Heart left ventricle (tissue), 16 donors: Measurements from ENCODE around the gene CHIT1. TPM values are rescaled to one million over a fixed set of nuclear protein-coding genes. Genes with fewer than 3 reads are reported as not detected.

Experiments used
- ATAC-seq, 4 donors: fragments of 200-7000 bp; cut with Tn5 transposase; one replicate each; pipeline ENCODE4 v1.9.1; 2020 to 2022; ENCODE audit warnings: moderate library complexity in 4 of 4, mild to moderate bottlenecking in 3 of 4, moderate number of reproducible peaks in 1 of 4
- DNase-seq, 5 donors: peaks; one replicate each; pipeline ENCODE4 v3.0.0-alpha.2; 2020
- H3K27ac ChIP-seq, 12 donors: fragments of 200-600 bp; sonication (generic) in 4 of 12; one replicate each; pipeline versions ENCODE4 v1.5.0 to v1.8.0; 2016 to 2022; ENCODE audit warnings: mild to moderate bottlenecking in 2 of 12
- H3K27me3 ChIP-seq, 9 donors: fragments of 200-600 bp; sonication (generic) in 2 of 9; one replicate each; pipeline versions ENCODE4 v1.5.1 to v1.8.0; 2016 to 2022; ENCODE audit warnings: mild to moderate bottlenecking in 3 of 9
- H3K36me3 ChIP-seq, 9 donors: fragments of 200-600 bp; sonication (generic) in 2 of 9; one replicate each; pipeline versions ENCODE4 v1.5.0 to v1.8.0; 2018 to 2022; ENCODE audit warnings: mild to moderate bottlenecking in 2 of 9
- H3K4me1 ChIP-seq, 12 donors: fragments of 200-600 bp; sonication (generic) in 4 of 12; one replicate each; pipeline versions ENCODE4 v1.5.0 to v1.8.0; 2016 to 2022; ENCODE audit warnings: mild to moderate bottlenecking in 3 of 12
- H3K4me3 ChIP-seq, 12 donors: fragments of 200-600 bp; sonication (generic) in 4 of 12; one replicate each; pipeline versions ENCODE4 v1.5.0 to v1.8.0; 2017 to 2022; ENCODE audit warnings: mild to moderate bottlenecking in 9 of 12, moderate library complexity in 4 of 12
- H3K9me3 ChIP-seq, 12 donors: fragments of 200-600 bp; sonication (generic) in 4 of 12; one replicate each; pipeline versions ENCODE4 v1.5.0 to v1.8.0; 2016 to 2022; ENCODE audit warnings: mild to moderate bottlenecking in 1 of 12
- POLR2A ChIP-seq, 2 donors: fragments of 450-650 bp; IDR thresholded peaks; one replicate each; pipeline ENCODE4 v1.6.1; 2017; ENCODE audit warnings: antibody characterized with exemption in 2 of 2, mild to moderate bottlenecking in 2 of 2, moderate library complexity in 2 of 2
- WGBS, 4 donors: extraction: QIAGEN DNeasy Blood & Tissue Kit in 2 of 4; methylation state at CpG; one replicate each; pipeline versions ENCODE4 v1.1.5 to v1.1.7; 2013 to 2018; 5-methylcytosine and 5-hydroxymethylcytosine counted together
- intact Hi-C, 10 donors: fragments of 100-400 bp; cut with DNase I; formaldehyde crosslinking; loops; one replicate each; pipeline versions ENCODE4 v1.11.1 to v1.14.2; 2022
- polyA plus RNA-seq, 2 donors: library from polyadenylated mRNA; stranded (reverse); fragments of 200-250 nt; gene quantifications; one replicate each; pipeline ENCODE4 v1.2.3, GENCODE V29; 2013
- total RNA-seq, 9 donors: library from RNA; depleted of rRNA in 2 of 9; stranded (reverse); fragments of >200 nt in 2 of 9; fragmentation: NEBNext Ultra II Directional in 3 of 9; extraction: Animal tissue kit (Norgen Biotek cat#: 25700) in 3 of 9; gene quantifications; one replicate each; pipeline versions ENCODE4 v1.1.0 to v1.2.4, GENCODE V29; 2016 to 2023
- TF ChIP-seq, protein P1 (sequence below), 12 donors: fragments of 200-600 bp; sonication (generic) in 4 of 12; IDR thresholded peaks; one replicate each; pipeline versions ENCODE4 v1.5.0 to v1.8.0; 2018 to 2022; ENCODE audit warnings: antibody characterized with exemption in 12 of 12, mild to moderate bottlenecking in 5 of 12
- donor health status: ischemic (EF 13 %, LVEDD 7.1; RV severe dilation, severe dysfunction).
- donor health status: healthy with polysubstance abuse.
- donor health status: DM: no; HTN: yes; CAD: no.
- donor health status: DM: no; HTN: no; CAD: no.
- donor health status: ischemic (EF 25% LVEDD 6.9; RV normal size, moderate dysfunction).
- donor health status: ischemic (EF 25% LVEDD 5.7; RV mildly dilated, moderate dysfunction).
- donor health status: healthy.
- donor health status: DM: yes; HTN: yes; CAD: no.
- donor health status: ischemic (EF 35%, LVEDD 5.7; RV mildly dilated, moderate dysfunction).
- donor health status: nonischemic (EF 11% LVEDD 7.7; RV severe dilation, severe dysfunction).
- donor health status: DM: yes; HTN: yes; CAD: no.
- donor health status: PGD.
- donor health status: ischemic (EF 29% LVEDD 5.4; RV normal size, mild dysfunction).
- donor health status: nonischemic (EF 23%, LVEDD 6.1; RV moderate dilation, normal function).

The CHIT1 gene
- total and polyA plus RNA-seq, 11 donors, result 0.05 to 1.7 (median 0.22) TPM; not detected in 6

DNA sequence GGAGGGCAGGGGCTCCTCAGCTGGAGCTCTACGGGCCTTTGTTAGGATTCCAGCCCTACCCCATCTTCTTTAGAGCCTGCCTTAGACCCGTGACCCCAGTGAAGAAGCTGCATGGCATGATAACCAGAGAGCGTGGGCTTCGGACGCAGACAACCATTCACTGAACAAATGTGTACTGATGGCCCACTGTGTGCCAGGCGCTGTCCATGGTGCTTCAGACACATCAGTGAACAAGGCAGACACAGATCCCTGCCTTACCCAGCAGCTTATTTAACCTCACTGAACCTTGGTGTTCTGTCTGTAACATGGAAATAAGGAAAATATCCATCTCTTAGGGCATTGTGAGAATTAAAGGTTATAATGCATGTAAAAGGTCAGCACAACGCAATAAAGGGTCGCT, 9.5 kb downstream of the CHIT1 start:
- WGBS, 4 donors, result 74 to 84% (median 77%) methylated on average over 6 to 8 of the region's 8 CpGs
- no peak overlapping the region for H3K4me3 ChIP-seq
- H3K4me1 ChIP-seq, result peaks cover 0 to 4% (median 0%) of the 10 kb centered on the region in 12 donors
- H3K36me3 ChIP-seq, result no peaks in the 10 kb centered on the region
- H3K27ac ChIP-seq, result no peak overlapping the region
- no peaks in the 10 kb centered on the region for H3K9me3 ChIP-seq
- DNase-seq (no peak), ATAC-seq (no peak)
- peaks cover 0 to 16% (median 0%) of the 10 kb centered on the region in 9 donors for H3K27me3 ChIP-seq
- intact Hi-C loops, result loop anchor here in 2 of 10 donors (5.0 kb wide), 2 partner anchors 48 to 103 kb away; no protein-coding TSS in a partner anchor
- TF ChIP-seq, protein P1, sequence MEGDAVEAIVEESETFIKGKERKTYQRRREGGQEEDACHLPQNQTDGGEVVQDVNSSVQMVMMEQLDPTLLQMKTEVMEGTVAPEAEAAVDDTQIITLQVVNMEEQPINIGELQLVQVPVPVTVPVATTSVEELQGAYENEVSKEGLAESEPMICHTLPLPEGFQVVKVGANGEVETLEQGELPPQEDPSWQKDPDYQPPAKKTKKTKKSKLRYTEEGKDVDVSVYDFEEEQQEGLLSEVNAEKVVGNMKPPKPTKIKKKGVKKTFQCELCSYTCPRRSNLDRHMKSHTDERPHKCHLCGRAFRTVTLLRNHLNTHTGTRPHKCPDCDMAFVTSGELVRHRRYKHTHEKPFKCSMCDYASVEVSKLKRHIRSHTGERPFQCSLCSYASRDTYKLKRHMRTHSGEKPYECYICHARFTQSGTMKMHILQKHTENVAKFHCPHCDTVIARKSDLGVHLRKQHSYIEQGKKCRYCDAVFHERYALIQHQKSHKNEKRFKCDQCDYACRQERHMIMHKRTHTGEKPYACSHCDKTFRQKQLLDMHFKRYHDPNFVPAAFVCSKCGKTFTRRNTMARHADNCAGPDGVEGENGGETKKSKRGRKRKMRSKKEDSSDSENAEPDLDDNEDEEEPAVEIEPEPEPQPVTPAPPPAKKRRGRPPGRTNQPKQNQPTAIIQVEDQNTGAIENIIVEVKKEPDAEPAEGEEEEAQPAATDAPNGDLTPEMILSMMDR (IDR thresholded peaks at IDR 0.05), result no peak
- TF ChIP-seq POLR2A (IDR thresholded peaks at IDR 0.05), result no peak

DNA sequence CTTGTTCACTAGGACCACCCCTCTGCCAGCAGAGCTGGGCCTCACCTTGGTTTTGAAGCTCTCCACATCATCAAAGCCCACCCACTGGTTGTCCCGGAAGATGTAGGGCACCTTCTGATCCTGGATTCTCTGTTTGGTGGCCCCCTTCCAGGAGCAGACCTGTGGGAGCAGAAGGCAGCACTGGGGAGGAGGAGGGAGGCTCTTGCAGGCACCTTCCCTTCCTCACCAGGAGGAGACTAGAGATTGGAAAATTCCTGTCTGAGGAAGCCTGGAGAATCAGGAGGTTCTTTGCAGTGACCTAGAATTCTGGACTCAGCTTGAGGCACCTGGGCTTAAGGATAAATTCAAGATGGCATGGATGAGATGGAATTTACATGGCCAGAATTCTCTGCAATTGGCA, 10.3 kb downstream of the CHIT1 start:
- no peaks in the 10 kb centered on the region for H3K36me3 ChIP-seq
- ATAC-seq (no peak), DNase-seq (no peak)
- no peaks in the 10 kb centered on the region for H3K9me3 ChIP-seq
- 73 to 86% (median 79%) methylated on average over 1 of the region's 1 CpG for WGBS, 4 donors
- TF ChIP-seq POLR2A (IDR thresholded peaks at IDR 0.05), result no peak
- TF ChIP-seq, protein P1 (IDR thresholded peaks at IDR 0.05), result no peak
- no peak overlapping the region for H3K27ac ChIP-seq
- intact Hi-C loops, result loop anchor here in 2 of 10 donors (5.0 kb wide), 2 partner anchors 47 to 102 kb away; no protein-coding TSS in a partner anchor
- peaks cover 0 to 4% (median 0%) of the 10 kb centered on the region in 12 donors for H3K4me1 ChIP-seq
- no peak overlapping the region for H3K4me3 ChIP-seq
- H3K27me3 ChIP-seq, result peaks cover 0 to 15% (median 0%) of the 10 kb centered on the region in 9 donors

DNA sequence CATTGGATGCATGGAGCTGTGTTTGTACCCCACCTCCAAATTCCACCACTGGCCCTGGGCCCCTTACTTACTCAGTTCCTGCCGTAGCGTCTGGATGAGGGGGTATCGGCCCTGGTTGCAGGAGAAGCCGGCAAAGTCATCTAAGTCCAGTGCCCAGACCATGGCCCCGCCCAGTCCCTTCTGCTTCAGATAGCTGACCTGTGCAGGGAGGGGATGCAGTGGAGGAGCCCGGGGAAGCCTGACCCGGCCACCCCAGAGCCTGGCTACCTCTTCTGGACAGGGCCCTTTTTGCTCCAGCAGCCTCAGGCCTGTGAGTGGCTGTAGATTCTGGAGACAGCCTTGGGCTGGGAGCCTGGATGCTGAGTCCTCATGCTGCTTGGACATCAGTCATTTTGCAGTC, 11.8 kb downstream of the CHIT1 start:
- WGBS, 4 donors, result 55 to 85% (median 71%) methylated on average over 7 of the region's 7 CpGs
- intact Hi-C loops, result loop anchor here in 7 of 10 donors (2.0 to 5.0 kb wide), 5 partner anchors 45 to 179 kb away; no protein-coding TSS in a partner anchor
- TF ChIP-seq, protein P1 (IDR thresholded peaks at IDR 0.05), result no peak
- no peak for TF ChIP-seq POLR2A (IDR thresholded peaks at IDR 0.05)
- no peak for DNase-seq
- Histone ChIP-seq H3K27me3 (peaks cover 0 to 9% (median 0%) of the 10 kb centered on the region in 9 donors), H3K4me3 (no peak overlapping the region), H3K9me3 (no peaks in the 10 kb centered on the region), H3K27ac (no peak overlapping the region), H3K36me3 (no peaks in the 10 kb centered on the region), H3K4me1 (peaks cover 0 to 4% (median 0%) of the 10 kb centered on the region in 12 donors)
- ATAC-seq, result no peak

DNA sequence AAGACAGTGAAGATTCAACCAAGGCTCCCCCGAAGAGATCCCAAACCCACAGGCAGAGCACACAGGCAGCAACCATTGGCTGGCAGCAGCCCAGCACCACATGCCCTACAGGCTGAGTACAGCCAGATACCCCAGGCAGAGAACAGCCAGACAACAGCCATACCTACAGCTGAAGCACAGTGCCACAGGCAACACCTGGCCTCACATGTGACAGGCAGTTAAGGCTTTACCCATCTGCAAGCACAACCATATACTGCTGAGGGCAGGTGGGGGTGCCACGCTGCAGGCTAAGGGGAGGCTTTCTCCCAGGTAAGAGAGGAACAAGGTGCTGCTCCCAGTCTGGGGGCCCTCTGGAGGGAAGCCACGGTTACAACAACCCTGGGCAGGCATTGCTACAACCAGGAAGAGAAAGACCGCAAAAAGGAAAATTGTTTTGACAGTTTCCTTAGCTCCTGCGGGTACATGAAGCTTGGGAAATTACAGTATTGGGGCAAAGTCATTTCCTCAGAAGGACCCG, 12.3 kb downstream of the CHIT1 start:
- H3K36me3 ChIP-seq, result no peaks in the 10 kb centered on the region
- no peaks in the 10 kb centered on the region for H3K9me3 ChIP-seq
- no peak for TF ChIP-seq POLR2A (IDR thresholded peaks at IDR 0.05)
- TF ChIP-seq, protein P1 (IDR thresholded peaks at IDR 0.05), result no peak
- intact Hi-C loops, result loop anchor here in 7 of 10 donors (2.0 to 5.0 kb wide), 5 partner anchors 45 to 178 kb away; no protein-coding TSS in a partner anchor
- ATAC-seq (no peak), DNase-seq (no peak)
- H3K27me3 ChIP-seq, result peaks cover 0 to 9% (median 0%) of the 10 kb centered on the region in 9 donors
- no peak overlapping the region for H3K4me3 ChIP-seq
- H3K27ac ChIP-seq, result no peak overlapping the region
- WGBS, 4 donors, result 56 to 65% (median 62%) methylated on average over 6 of the region's 6 CpGs
- peaks cover 0 to 4% (median 0%) of the 10 kb centered on the region in 12 donors for H3K4me1 ChIP-seq
